ENCODE measurements around the gene NACC1. TPM values are rescaled to one million over a fixed set of nuclear protein-coding genes. Genes with fewer than 3 reads are reported as not detected.

The NACC1 gene
- total and polyA plus RNA-seq, 2 of the 8 experiments (the other 6 are each of a cell fraction or from before 2014, with no cell fraction given) = 234 to 301 TPM

DNA sequence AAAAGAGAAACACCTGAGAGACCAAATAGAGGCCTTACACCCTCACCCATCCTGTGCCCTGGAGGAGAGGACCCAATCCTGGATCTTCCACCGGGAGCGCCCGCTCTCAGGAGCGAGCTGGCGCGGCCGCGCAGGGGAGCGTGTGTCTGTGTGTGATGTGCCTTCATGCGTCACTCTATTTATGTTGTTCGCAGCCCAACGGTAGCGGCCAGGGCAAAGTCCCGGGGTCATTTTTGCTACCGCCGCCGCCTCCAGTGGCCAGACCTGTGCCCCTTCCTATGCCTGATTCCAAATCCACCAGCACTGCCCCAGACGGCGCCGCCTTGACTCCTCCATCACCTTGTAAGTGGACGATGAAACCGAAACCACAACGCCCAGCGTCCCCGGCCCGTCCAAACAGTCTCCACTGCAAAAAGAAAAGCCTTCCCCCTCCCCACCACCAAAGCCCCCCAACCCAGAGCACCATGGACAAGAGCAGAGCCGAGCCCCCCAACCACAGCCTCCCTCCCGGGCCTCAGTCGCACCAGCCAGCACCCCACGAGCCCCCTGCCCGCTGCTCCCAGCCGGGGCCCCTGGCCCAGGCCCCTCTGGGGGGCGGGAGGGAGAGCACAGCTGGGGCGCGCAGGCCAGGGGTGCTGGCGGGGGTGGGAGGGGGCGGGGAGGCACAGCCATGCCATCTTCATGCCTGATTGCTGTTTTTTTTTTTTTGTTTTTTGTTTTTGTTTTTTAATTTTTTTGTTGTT is 30.1 kb upstream of the NACC1 start:
- Histone ChIP-seq H4K91ac (replicated peaks; ENCODE audit: insufficient read length, low read length) (no peak overlapping the region), H3K14ac (ENCODE audit: insufficient read length) (no peak overlapping the region), H2AK5ac (ENCODE audit: low read depth, low read length) (no peak overlapping the region), H3K4me3 (ENCODE audit: extremely low read depth in 1 of 4, insufficient read depth in 2 of 4, low read depth in 3 of 4, low read length in 4 of 4) (no peak overlapping the region), H3K4ac (replicated peaks; ENCODE audit: insufficient read length, low read depth, low read length) (no peak overlapping the region), H4K20me1 (replicated peaks in 1 of 2; ENCODE audit: control insufficient read depth in 1 of 2, insufficient read depth in 2 of 2, low read length in 2 of 2) (peaks cover 0 to 2% of the 10 kb centered on the region in 2 experiments), H2BK5ac (ENCODE audit: low read depth, low read length) (no peak overlapping the region), H2BK12ac (ENCODE audit: low read depth, low read length) (no peak overlapping the region), H2BK120ac (replicated peaks; ENCODE audit: low read depth, low read length) (no peak overlapping the region), H3K18ac (ENCODE audit: extremely low read depth, low read length) (no peak overlapping the region), H4K8ac (ENCODE audit: extremely low read depth, insufficient read depth, low read length) (peak overlapping the region; percentile 47; the same call in 1 of the 2 replicates), H3K36me3 (ENCODE audit: control insufficient read depth in 2 of 4, insufficient read depth in 4 of 4, low read length in 3 of 4) (no peaks in the 10 kb centered on the region), H3K9ac (replicated peaks in 1 of 4; ENCODE audit: extremely low read depth in 1 of 4, low read depth in 3 of 4, low read length in 3 of 4) (no peak overlapping the region), H4K5ac (ENCODE audit: insufficient read length, low read depth, low read length) (no peak overlapping the region), H3K9me3 (ENCODE audit: insufficient read depth in 2 of 2, low read depth in 1 of 2, low read length in 1 of 2) (no peaks in the 10 kb centered on the region), H3K4me2 (ENCODE audit: insufficient read depth in 1 of 2, low read depth in 2 of 2, low read length in 2 of 2) (no peak overlapping the region), H2BK20ac (ENCODE audit: low read length) (no peak overlapping the region), H3K27me3 (replicated peaks in 1 of 4; ENCODE audit: control insufficient read depth in 3 of 4, extremely low read depth in 1 of 4, insufficient read depth in 3 of 4, low read length in 3 of 4) (peaks cover 0 to 28% (median 8%) of the 10 kb centered on the region in 4 experiments; a peak in 5 of 7 replicates), H3K79me1 (ENCODE audit: low read depth, low read length) (no peaks in the 10 kb centered on the region), H3K27ac (ENCODE audit: low read depth, low read length) (no peak overlapping the region), H3K79me2 (ENCODE audit: control insufficient read depth in 1 of 2, insufficient read depth in 2 of 2, low read length in 2 of 2) (no peaks in the 10 kb centered on the region), H3K56ac (replicated peaks; ENCODE audit: insufficient read length, low read depth, low read length) (no peak overlapping the region), H2AFZ (ENCODE audit: low read length) (no peak overlapping the region), H3K4me1 (replicated peaks in 1 of 4; ENCODE audit: control insufficient read depth in 3 of 4, insufficient read depth in 4 of 4, low read length in 3 of 4) (peaks cover 2 to 11% (median 11%) of the 10 kb centered on the region in 4 experiments; a peak in 6 of 7 replicates), H2BK15ac (ENCODE audit: low read length) (no peak overlapping the region), H3K23me2 (ENCODE audit: low read depth, low read length) (no peaks in the 10 kb centered on the region), H3K23ac (ENCODE audit: insufficient read length) (no peak overlapping the region)
- ChIA-PET CTCF (ENCODE audit: partially characterized antibody) (interaction anchor here (1.0 to 48.8 kb wide), 9 partner anchors 10 to 124 kb away, joined by 3 to 1145 read pairs (median 5); no protein-coding TSS in a partner anchor), POLR2A (ENCODE audit: partially characterized antibody) (interaction anchor here (1.2 kb wide), 1 partner anchor 102 kb away, joined by 3 read pairs; no protein-coding TSS in a partner anchor)
- TF ChIP-seq EGR1 (IDR thresholded peaks at IDR 0.05; ENCODE audit: borderline replicate concordance, low read depth, low read length) (no peak), GTF2F1 (IDR thresholded peaks at IDR 0.05; ENCODE audit: borderline replicate concordance, low read depth, low read length) (no peak), GABPA (IDR thresholded peaks at IDR 0.05; ENCODE audit: borderline replicate concordance, insufficient read depth, low read length) (no peak), POLR2A (IDR thresholded peaks at IDR 0.05; ENCODE audit: control extremely low read depth in 1 of 2, low read depth in 2 of 2, low read length in 2 of 2) (no peak), SP2 (IDR thresholded peaks at IDR 0.05; ENCODE audit: low read length) (no peak), KDM5A (IDR thresholded peaks at IDR 0.05; ENCODE audit: low read length) (no peak), FOSL1 (IDR thresholded peaks at IDR 0.05; ENCODE audit: insufficient read depth, low read depth, low read length) (no peak)
- TF ChIP-seq, protein P1, sequence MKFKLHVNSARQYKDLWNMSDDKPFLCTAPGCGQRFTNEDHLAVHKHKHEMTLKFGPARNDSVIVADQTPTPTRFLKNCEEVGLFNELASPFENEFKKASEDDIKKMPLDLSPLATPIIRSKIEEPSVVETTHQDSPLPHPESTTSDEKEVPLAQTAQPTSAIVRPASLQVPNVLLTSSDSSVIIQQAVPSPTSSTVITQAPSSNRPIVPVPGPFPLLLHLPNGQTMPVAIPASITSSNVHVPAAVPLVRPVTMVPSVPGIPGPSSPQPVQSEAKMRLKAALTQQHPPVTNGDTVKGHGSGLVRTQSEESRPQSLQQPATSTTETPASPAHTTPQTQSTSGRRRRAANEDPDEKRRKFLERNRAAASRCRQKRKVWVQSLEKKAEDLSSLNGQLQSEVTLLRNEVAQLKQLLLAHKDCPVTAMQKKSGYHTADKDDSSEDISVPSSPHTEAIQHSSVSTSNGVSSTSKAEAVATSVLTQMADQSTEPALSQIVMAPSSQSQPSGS (IDR thresholded peaks at IDR 0.05; ENCODE audit: low read length) = no peak
- DNase-seq (ENCODE audit: low read depth in 1 of 2, low spot score in 2 of 2) (no peak), FAIRE-seq (no peak)
- 93% methylated on average over 22 of the region's 37 CpGs; no CpG with 5 or more reads in 1 of the 2 experiments for WGBS, 2 experiments (ENCODE audit: extremely low coverage in 1 of 2, insufficient coverage in 1 of 2, insufficient read length in 1 of 2, insufficient replicate concordance in 2 of 2, low coverage in 1 of 2, low lambda C conversion rate in 2 of 2, missing lambda C conversion rate in 1 of 2)

All from H1 (cell line).